GM12892 (cell line): Measurements from ENCODE around the gene GPR55.

Experiments used
- POLR2A ChIP-seq: IDR thresholded peaks from 2 replicates; pipeline ENCODE4 v1.6.1; 2011; ENCODE audit warnings: low read depth, low read length, control low read depth
- POLR2AphosphoS5 ChIP-seq: IDR thresholded peaks from 2 replicates; pipeline ENCODE4 v1.6.1; 2011; ENCODE audit warnings: low read depth, low read length, control low read depth

DNA sequence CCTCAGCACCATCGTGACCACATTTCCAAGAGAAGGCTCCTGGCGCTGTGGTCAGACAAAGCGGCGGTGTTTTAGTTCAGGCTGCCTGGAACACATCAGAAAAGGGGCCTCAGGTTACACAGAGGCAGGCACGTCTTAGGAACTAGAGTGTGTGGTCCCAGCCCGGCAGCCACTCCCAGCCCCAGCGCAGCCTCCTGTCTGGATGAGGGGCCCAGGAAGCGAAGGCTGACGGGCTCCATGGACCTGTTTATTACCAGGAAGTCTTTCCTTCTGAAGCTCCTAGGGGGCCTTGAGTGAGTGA is 10.0 kb upstream of the GPR55 start:
- no peak for TF ChIP-seq POLR2AphosphoS5
- TF ChIP-seq POLR2A: no peak
